Caco-2 (cell line): ENCODE results near the gene TBC1D2B. TPM values are rescaled to one million over a fixed set of nuclear protein-coding genes. Genes with fewer than 3 reads are reported as not detected.
"Not testable (repeated sequence)": the region's sequence is repeated elsewhere in the genome, so short reads cannot be mapped to it uniquely, and the experiment has no call there.

ENCODE experiments used
- BruUV-seq: library from RNA; stranded (reverse); fragments of 400-500 nt; replicated peaks from 2 replicates; lab custom pipeline; 2021; lab: Mats Ljungman, UMichigan
- CTCF ChIA-PET: fragments of 300-600 bp; sonication (Branson Sonifier 250); formaldehyde crosslinking; loops from one replicate; lab custom pipeline; 2022; ENCODE audit warnings: antibody characterized with exemption; lab: Charles Lee
- POLR2A ChIA-PET: fragments of 300-600 bp; sonication (Branson Sonifier 250); formaldehyde crosslinking; loops from one replicate; lab custom pipeline; 2022; ENCODE audit warnings: antibody characterized with exemption; lab: Charles Lee
- DNase-seq, 2 experiments: peaks; one replicate each; pipeline versions ENCODE4 v3.0.0 to v3.0.0-alpha.2; 2020 to 2022
- H3K27me3 ChIP-seq: replicated peaks from 2 replicates; pipeline ENCODE4 v1.6.0; 2011; ENCODE audit warnings: low read length; ENCODE audit not compliant: control insufficient read depth, insufficient read depth
- H3K36me3 ChIP-seq: 2 replicates; pipeline ENCODE4 v1.5.1; 2011; ENCODE audit warnings: low read length; ENCODE audit not compliant: control insufficient read depth, insufficient read depth
- H3K4me1 ChIP-seq: fragments of 250-450 bp; sonication (Bioruptor Pico); 2 replicates; pipeline ENCODE4 v1.5.1; 2020; ENCODE audit warnings: mild to moderate bottlenecking
- H3K4me3 ChIP-seq: 2 replicates; pipeline ENCODE4 v1.5.1; 2011; ENCODE audit warnings: low read depth, mild to moderate bottlenecking, control low read depth, low read length
- H3K9me3 ChIP-seq: fragments of 250-450 bp; sonication (Bioruptor Pico); 2 replicates; pipeline ENCODE4 v1.5.1; 2020; ENCODE audit warnings: mild to moderate bottlenecking, moderate library complexity
- H3K27ac Mint-ChIP-seq: one replicate; pipeline ENCODE4 v1.8.0; 2022; ENCODE audit warnings: mixed read lengths; ENCODE audit not compliant: unreplicated experiment
- H3K27me3 Mint-ChIP-seq: one replicate; pipeline ENCODE4 v1.8.0; 2022; ENCODE audit warnings: mixed read lengths; ENCODE audit not compliant: insufficient read depth, unreplicated experiment
- H3K36me3 Mint-ChIP-seq: one replicate; pipeline ENCODE4 v1.8.0; 2022; ENCODE audit warnings: mild to moderate bottlenecking, mixed read lengths; ENCODE audit not compliant: insufficient read depth, unreplicated experiment
- H3K4me1 Mint-ChIP-seq: one replicate; pipeline ENCODE4 v1.8.0; 2022; ENCODE audit warnings: low read depth, mixed read lengths; ENCODE audit not compliant: unreplicated experiment
- H3K4me3 Mint-ChIP-seq: one replicate; pipeline ENCODE4 v1.8.0; 2022; ENCODE audit warnings: mild to moderate bottlenecking, moderate library complexity, mixed read lengths; ENCODE audit not compliant: unreplicated experiment
- H3K9me3 Mint-ChIP-seq: one replicate; pipeline ENCODE4 v1.8.0; 2022; ENCODE audit warnings: mixed read lengths; ENCODE audit not compliant: unreplicated experiment
- intact Hi-C: fragments of 100-400 bp; cut with micrococcal nuclease; formaldehyde crosslinking; loops from one replicate; pipeline ENCODE4 v1.10.0; 2022; ENCODE audit not compliant: unreplicated experiment
- total RNA-seq: library from RNA; stranded (reverse); gene quantifications from 2 replicates; pipeline ENCODE4 v1.2.3, GENCODE V29; 2022

The TBC1D2B gene
- total RNA-seq, 1 experiment from 2014 or later = 18.3 TPM

DNA sequence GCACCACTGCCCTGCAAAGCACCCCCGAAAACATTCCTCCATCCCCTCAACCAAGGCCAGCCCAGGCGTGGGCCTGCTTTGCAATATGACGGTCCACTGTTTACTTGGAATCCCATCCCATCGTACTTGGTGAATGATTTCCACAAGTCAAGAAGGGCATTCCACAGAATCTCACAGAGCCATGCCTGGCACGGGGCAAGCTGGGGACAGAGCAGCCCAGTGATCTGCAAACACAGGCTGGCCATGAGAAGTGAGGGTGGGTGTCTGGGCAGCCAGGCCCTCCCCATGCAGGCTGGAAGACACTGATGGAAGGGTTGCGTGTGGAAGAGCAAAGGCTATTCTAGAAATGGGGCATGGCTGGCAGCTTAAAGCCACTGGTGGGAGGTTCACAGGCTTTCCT, 80.3 kb downstream of the TBC1D2B start:
- intact Hi-C loops, H3K27ac Mint-ChIP-seq, DNase-seq, H3K36me3 ChIP-seq, H3K9me3 ChIP-seq, H3K4me1 ChIP-seq, BruUV-seq, H3K4me3 Mint-ChIP-seq, H3K27me3 Mint-ChIP-seq, H3K27me3 ChIP-seq, CTCF ChIA-PET, H3K4me3 ChIP-seq, H3K4me1 Mint-ChIP-seq, H3K9me3 Mint-ChIP-seq, POLR2A ChIA-PET: not testable (repeated sequence)
- peaks cover 23% of the 10 kb centered on the region for H3K36me3 Mint-ChIP-seq

DNA sequence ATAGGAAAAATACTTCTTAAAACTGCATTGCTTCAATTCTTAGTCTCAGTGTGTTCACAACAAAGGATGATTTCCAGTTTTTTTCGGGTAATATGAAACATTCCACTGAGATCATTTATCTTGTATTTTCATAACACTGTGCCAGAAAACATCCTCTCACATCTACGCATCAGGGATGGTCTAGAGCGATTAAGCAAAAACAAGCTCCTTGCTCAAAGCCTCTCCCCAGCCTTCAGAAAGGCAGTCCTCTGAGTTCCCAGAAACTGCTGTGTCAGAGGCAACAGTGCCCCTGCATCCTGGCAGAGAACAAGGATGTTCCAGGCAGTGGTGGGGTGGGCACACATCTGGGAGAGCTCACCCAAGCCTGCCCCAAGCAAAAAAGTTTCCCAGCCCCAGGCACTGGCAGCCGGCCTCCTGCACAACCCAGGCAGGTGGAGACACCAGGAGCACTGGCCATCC, 80.8 kb downstream of the TBC1D2B start:
- H3K27me3 ChIP-seq, H3K4me1 Mint-ChIP-seq, H3K9me3 Mint-ChIP-seq, BruUV-seq, H3K4me1 ChIP-seq, CTCF ChIA-PET, H3K9me3 ChIP-seq, DNase-seq, H3K27me3 Mint-ChIP-seq, intact Hi-C loops, POLR2A ChIA-PET, H3K4me3 ChIP-seq, H3K27ac Mint-ChIP-seq, H3K4me3 Mint-ChIP-seq, H3K36me3 ChIP-seq: not testable (repeated sequence)
- H3K36me3 Mint-ChIP-seq = peaks cover 24% of the 10 kb centered on the region

DNA sequence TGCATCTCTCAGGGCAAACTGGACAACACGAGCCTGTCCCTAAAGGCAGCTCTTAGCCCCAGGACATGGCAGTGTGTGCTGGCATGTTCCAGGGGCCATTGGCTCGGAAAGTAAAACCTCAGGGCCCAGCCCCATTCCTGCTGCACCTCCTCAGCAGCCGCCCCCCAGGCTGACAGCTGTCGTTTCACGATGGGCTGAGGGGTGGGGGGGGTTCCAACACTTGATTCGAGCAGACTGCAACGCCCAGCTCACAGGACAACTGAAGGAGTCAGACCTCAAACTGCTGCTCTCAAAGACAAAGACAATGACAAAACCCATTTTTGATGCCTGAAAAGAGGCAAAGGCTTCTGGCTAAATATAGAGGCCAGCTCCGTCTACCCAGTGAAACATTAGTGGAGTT, 81.3 kb downstream of the TBC1D2B start:
- H3K27me3 ChIP-seq, POLR2A ChIA-PET, H3K27ac Mint-ChIP-seq, H3K27me3 Mint-ChIP-seq, CTCF ChIA-PET, H3K9me3 Mint-ChIP-seq, intact Hi-C loops, BruUV-seq, DNase-seq, H3K9me3 ChIP-seq, H3K4me3 ChIP-seq, H3K4me1 ChIP-seq, H3K4me3 Mint-ChIP-seq, H3K36me3 ChIP-seq, H3K4me1 Mint-ChIP-seq: not testable (repeated sequence)
- peaks cover 24% of the 10 kb centered on the region for H3K36me3 Mint-ChIP-seq

- H3K9me3 ChIP-seq, H3K27me3 ChIP-seq, H3K4me1 Mint-ChIP-seq, BruUV-seq, H3K4me1 ChIP-seq, H3K36me3 ChIP-seq, DNase-seq, H3K9me3 Mint-ChIP-seq, H3K27ac Mint-ChIP-seq, intact Hi-C loops, POLR2A ChIA-PET, H3K4me3 Mint-ChIP-seq, H3K4me3 ChIP-seq, H3K27me3 Mint-ChIP-seq, CTCF ChIA-PET: not testable (repeated sequence)
- H3K36me3 Mint-ChIP-seq = peaks cover 27% of the 10 kb centered on the region
These were observed 82.0 kb downstream of the TBC1D2B start for GRCh38 chr15:77995537-77995918.

DNA sequence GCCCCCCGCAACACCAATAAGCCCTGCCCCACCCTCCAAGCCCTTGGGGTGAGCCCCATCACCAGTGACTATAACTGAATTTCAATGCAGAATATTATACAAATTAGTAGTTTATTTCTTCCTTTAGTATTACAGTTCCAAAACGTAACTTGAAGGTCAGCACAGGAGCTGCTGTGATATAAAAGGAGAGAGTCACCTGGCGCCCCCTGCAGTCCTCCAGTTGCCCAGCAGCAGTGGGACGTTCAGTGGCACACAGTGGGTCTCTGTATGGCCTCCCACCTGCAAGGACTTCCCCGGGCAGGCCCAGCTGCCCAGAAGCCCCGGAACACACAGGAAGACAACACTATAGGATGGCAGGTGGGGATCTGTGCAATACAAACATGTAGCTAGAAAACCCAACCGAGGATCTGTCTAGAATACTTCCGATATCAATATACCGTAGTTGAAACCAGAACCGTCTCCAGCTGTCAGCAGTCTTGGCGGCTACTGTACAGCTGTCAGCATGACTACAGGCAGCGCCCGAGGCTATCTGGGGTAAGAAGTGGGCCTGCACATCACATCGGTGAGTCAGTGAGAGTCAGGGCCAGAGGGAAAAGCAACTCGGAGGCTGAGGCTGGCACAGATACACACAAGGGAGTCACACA, 82.5 kb downstream of the TBC1D2B start:
- H3K9me3 ChIP-seq, H3K4me1 ChIP-seq, H3K9me3 Mint-ChIP-seq, H3K27me3 ChIP-seq, CTCF ChIA-PET, BruUV-seq, H3K4me1 Mint-ChIP-seq, H3K27ac Mint-ChIP-seq, H3K36me3 ChIP-seq, H3K4me3 ChIP-seq, H3K4me3 Mint-ChIP-seq, H3K27me3 Mint-ChIP-seq, POLR2A ChIA-PET, DNase-seq, intact Hi-C loops: not testable (repeated sequence)
- H3K36me3 Mint-ChIP-seq = peaks cover 23% of the 10 kb centered on the region

DNA sequence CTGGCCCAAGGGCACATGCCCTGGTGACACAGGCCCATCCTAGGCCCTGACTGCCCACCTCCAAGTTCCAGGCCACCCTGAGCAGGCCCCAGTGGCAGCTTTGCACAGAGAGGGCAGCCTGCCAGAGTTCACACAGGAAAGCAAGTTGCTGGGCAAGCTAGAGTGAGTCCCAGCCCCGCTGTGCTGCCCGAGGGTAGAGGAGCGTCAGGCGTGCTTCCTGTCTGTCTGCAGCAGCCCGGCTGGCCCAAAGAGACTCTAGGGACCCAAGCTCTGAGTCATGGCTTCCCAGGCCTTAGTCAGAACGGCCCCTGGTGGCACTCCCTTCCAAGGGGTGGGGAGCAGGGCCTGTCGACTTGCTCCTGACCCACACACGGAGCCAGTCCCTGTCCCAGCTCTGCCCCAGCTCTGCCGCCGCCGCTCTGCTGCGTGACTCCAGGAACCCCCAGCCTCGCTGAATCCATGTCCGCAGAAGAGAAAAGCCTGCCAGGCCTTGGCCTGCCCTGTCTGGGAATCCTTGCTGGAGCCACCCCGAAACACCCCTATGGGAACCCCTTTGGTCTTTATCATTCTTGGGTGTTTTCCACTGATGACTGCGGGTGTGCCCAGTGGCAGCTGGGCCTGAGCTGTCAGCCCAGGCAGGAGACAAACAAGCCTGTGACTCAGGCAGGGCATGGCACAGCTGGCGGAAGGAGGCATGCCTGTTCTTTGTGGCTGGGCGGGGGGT, 83.4 kb downstream of the TBC1D2B start:
- H3K27me3 ChIP-seq, H3K4me1 Mint-ChIP-seq, DNase-seq, BruUV-seq, H3K27me3 Mint-ChIP-seq, H3K9me3 Mint-ChIP-seq, H3K9me3 ChIP-seq, POLR2A ChIA-PET, intact Hi-C loops, H3K27ac Mint-ChIP-seq, H3K4me1 ChIP-seq, H3K36me3 ChIP-seq, H3K4me3 Mint-ChIP-seq, CTCF ChIA-PET, H3K4me3 ChIP-seq: not testable (repeated sequence)
- peaks cover 23% of the 10 kb centered on the region for H3K36me3 Mint-ChIP-seq
